ENCODE results near the gene PADI1.

The PADI1 gene

DNA sequence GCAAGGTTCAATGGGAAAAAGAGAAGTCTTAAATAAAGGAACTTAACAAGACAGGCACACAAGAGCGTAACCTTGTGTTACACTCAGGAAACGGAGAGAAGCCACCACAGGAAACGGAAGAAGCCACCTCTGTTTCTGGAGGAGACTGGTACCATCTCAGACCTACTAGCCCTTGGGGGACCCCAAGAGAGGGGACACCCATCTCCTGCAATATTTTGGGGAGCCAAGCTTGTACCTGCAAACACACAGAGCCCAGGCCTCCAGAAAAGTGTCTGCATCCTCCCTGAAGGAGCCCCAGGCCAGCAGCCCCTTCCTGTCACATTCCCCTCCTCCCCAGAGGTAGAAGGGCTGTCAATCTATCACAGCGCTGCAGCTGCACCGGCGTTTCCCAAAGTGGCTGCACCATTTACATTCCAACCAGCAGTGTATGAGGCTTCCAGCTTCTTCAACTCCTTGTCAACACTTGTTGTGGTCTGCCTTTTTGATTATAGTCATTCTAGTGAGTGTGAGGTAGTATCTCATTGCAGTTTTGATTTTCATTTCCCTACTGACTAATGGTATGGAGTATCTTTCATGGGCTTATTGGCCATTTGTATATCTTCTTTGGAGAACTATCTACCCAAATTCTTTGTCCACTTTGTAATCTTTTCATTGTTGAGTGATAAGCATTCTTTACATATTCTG is 23.0 kb upstream of the PADI1 start:
- DNase-seq (ENCODE audit: low read depth in 2 of 2, low spot score in 1 of 2), result no peak

DNA sequence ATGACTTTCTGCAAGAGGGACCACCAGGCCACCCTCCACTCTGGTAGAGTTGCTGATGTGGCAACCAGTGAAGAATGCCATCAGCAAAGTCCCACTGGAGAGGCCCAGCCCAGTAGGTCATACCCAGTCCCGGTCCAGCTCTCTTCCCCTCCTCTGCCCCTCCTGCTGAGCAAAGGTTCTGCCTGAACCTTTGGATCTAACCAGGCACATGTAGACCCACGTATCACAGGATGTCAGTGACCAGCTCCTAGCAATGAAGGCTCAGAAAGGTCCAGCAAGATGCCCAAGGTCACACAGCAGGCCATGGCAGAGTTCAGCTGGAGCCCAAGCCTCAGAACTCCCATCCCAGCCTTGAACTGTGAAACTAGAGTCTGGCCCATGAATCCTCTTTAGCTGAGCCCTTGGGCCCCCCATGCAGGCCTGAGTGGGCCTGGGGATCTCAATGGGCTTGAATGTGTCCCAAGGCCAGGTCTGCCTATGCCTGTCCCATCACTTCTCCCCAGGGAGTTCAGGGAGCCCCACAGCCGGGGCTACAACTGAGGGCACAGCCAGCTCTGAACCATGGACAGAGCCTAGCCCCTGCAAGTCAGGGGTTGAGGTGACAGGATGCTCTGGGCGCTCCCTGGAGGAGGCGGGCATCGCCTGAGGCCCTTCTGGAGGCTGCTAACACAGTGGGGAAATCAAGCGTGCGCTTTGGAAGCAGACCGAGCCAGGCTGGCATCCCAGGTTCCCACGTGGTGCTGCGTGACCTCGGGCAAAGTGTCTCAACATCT is 21.4 kb upstream of the PADI1 start:
- no peak for DNase-seq (ENCODE audit: low read depth in 2 of 2, low spot score in 1 of 2)

DNA sequence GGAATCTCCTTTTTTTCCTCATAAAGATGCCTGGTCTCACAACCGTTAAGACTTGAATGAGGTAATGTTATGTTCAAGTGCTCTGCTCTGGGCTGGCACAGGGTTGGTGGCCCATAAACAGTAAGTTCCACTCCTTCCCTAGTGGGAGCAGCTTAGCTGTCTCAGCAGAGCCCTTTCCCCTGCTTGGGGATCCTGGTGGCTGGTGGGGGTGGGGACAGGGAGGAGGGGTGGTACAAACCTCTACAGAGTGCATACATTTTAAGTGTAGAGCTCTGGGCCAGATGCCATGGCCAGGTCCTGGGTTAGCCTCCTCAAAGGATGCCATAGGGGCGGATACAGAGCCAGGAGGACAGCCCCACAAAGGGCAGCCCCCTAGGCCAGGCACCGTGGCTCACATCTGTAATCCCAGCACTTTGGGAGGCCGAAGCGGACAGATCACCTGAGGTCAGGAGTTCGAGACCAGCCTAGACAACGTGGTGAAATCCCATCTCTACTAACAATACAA is 20.7 kb upstream of the PADI1 start:
- no peak for DNase-seq (ENCODE audit: low read depth in 2 of 2, low spot score in 1 of 2)

DNA sequence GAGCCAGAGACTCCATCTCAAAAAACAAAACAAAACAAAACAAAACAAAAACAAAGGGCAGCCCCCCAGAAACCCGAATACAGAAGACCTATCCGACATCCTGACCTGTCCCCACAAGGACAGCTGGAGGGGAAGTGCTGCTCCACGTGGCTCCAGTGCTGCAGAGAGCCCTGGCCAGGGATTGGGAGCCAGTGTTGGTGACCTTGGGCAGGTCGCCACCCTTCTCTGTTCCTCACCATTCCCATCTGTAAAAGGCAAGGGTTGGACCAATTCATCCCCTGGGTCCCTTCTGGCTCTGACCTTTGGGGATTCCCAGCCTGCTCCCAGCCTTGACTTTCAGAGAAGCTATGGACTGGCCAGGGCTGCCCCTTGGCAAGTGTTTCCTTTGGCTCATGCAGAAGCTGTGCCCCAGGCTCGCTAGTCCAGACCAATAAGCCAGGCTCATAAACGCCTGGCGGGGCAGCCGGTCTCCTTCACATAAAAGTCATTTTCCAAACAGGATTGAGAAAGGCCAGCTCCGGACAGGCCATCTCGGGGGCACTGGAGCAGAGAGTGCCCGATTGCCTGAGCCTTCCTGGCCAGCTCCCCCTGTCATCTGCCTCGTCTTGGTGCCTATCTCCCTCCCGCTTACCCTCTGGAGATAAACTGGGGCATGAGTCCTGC is 20.0 kb upstream of the PADI1 start:
- DNase-seq (ENCODE audit: low read depth in 2 of 2, low spot score in 1 of 2), result no peak

DNA sequence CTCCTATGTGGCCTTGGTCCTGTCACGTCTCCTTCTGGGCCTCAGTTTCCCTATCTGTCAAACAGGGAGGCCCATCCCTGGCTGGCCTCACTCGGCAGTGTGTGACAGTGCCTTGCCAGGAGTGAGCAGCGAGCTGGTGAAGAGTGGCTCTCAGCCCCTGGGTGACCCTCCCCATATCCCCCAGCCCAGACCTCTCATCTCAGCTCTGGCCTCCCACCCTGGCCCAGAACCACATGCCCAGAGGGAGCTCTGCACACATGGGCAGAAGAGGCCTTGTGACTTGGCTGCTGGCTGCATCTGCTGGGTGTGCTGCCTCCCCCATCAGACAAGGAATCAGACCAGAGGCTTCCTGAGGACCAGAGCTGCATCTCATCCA is 19.5 kb upstream of the PADI1 start:
- DNase-seq (ENCODE audit: low read depth in 2 of 2, low spot score in 1 of 2), result no peak

DNA sequence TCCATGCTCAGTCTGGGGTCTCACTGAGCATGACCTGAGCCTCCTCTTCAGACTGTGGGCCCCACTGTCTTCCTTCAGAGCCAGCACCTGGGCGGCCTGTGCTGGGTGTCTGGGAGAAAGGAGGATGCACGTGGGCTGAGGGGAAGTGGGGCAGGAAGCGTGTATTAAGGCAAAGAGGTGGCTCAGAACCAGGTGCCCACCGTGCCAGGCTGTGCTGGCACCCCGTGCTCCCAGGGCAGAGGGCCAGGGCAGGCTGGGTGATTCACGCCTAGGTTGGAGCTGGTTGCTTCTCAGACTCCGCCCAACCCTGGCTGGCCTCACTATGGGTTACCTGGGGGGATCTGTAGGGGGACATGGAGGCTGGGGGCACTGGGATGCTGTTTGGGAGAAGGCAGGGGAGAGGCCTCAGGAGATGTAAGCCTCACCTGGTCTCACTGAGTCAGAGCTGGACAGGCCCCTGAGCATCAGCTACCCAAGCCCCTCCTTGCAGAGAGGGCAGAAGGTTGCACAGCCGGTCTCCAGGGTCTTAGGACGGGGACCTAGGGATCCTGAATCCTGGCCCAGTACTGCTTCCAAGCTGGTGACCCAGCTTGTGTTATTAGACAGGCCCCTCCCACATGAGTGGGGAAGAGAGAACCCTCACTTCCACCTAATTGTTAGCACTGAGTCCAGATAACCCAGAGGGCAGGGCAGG is 18.6 kb upstream of the PADI1 start:
- no peak for DNase-seq (ENCODE audit: low read depth in 2 of 2, low spot score in 1 of 2)

DNA sequence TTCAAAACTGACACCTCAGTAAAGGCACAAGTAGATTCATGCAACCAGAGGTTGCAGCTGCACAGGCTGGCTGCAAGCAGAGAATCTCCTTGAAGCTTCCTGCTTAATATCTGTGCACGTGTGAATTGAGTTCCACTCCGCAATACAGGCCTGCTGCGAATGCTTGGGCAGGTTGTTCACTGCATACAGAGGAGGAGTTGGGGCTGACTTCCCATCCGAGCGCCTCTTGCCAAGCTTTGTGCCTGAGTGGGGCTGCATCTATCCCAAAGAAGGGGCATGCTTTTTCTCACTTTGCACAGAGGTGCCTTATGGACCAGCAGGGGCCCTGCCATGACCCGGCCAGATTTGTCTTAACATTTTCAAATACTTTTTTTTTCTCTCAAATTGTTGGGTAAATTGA is 17.9 kb upstream of the PADI1 start:
- DNase-seq (ENCODE audit: low read depth in 2 of 2, low spot score in 1 of 2), result no peak

DNA sequence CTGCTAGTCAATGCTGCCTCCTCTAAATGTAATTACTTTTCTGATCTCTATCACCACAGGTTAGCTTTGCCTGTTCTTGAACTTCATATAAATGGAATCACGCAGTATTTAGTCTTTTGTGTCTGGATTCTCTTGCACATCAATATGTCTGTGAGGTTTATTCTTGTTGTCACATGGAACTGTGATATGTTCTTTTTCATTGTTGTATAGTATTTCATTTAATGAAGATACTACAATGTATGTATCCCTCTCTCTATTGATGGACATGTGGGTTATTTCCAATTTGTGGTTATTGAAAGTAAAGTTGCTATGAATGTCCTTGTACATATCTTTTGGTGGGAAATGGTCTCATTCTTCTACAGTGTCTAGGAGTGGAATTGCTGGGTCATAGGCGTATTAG is 16.7 kb upstream of the PADI1 start:
- no peak for DNase-seq (ENCODE audit: low read depth in 2 of 2, low spot score in 1 of 2)

DNA sequence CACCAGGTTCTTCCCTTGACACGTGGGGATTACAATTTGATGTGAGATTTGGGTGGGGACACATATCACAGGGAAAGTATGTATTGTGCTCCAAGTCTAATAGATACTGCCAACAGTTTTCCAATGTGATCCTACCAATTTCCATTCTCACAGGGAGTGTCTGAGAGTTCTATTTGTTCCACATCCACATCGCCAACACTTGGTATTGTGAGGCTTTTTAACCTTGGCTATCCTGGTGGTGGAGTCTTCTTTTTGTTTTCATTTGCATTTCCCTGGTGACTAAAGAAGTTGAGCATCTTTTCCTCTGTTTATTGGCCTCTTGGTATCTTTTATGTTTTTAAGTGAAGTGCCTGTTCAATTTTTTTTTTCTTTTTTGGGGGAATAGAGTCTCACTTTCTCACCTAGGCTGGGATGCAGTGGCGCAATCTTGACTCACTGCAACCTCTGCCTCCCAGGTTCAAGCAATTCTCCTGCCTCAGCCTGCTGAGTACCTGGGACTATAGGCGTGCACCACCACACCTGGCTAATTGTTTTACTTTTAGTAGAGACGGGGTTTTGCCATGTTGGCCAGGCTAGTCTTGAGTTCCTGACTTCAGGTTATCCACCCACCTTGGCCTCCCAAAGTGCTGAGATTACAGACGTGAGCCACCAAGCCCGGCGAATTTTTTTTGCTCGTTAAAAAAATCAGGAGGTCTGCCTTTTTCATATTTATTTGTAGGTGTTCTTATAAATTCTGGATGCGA is 15.9 kb upstream of the PADI1 start:
- DNase-seq (ENCODE audit: low read depth in 2 of 2, low spot score in 1 of 2), result no peak

DNA sequence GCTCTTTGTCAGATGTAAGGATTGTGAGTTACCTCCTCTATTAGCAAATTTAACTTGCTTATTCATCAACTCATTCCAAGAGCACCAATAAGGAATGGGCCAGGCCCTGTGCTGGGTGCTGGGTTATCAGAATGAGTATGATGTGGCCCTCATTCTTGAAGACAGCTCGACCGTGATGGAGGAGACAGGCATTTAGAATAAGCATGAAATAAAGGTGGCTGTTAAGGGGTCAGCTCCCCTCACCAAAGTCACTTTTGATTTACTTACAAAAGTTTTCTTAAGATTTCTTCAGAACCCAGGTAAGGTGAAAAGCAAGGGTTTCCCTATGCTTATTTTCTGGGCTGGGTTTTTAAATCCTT is 15.3 kb upstream of the PADI1 start:
- DNase-seq (ENCODE audit: low read depth in 2 of 2, low spot score in 1 of 2), result no peak

DNA sequence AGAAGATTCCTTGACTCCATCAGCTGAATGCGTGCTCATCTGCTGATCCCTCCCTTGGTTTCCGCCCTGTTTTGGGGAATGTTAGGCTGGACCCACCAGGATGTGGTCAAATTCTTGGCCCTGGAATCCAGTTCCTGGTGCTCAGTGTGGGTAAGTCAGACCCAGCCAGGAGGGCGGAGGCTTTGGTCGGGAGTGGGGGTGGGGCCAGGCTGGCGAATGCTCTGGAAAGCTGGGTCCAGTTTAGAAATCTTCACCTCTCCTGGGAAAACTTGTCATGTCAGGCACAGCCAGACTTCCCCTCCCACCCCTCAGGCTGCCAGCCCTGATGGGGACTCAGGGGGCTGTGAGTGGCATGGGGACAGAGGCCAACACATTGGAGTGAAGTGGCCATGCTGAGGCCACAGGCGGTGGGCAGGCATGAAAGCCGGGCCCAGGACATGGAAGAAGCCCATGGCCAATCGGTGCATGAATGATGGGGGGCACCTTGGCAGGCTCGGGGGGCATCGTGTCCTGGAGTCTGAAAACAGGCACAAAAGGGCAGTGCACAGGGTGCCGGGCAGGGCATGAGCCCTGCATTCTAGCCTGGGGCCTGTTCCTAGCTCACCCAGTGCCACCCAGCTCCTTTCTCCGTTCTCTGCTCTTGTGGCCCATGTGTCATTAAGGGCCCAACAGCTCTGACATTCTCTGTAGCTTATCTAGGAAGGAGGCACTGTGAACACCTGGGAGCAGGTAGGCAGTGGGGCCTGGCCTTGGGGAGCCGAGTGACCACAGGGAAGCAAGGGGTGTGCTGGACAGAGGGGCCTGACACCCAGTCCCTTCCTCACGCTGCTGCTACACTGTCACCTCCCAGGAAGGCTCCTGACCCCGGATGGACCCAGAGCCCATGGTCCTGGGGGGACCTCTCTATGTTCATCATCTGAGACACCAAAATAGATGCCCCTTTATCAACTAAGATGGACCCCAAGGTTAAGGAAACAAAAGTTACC is 14.6 kb upstream of the PADI1 start:
- DNase-seq (ENCODE audit: low read depth in 2 of 2, low spot score in 1 of 2), result no peak

DNA sequence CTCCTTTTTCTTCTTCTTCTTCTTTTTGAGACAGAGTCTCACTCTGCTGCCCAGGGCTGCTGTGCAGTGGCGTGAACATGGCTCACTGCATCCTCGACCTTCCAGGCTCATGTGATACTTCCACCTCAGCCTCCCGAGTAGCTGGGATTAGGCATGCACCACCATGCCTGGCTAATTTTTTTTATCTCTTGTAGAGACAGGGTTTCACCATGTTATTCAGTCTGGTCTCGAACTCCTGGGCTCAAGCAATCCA is 13.0 kb upstream of the PADI1 start:
- DNase-seq (ENCODE audit: low read depth in 2 of 2, low spot score in 1 of 2), result no peak

DNA sequence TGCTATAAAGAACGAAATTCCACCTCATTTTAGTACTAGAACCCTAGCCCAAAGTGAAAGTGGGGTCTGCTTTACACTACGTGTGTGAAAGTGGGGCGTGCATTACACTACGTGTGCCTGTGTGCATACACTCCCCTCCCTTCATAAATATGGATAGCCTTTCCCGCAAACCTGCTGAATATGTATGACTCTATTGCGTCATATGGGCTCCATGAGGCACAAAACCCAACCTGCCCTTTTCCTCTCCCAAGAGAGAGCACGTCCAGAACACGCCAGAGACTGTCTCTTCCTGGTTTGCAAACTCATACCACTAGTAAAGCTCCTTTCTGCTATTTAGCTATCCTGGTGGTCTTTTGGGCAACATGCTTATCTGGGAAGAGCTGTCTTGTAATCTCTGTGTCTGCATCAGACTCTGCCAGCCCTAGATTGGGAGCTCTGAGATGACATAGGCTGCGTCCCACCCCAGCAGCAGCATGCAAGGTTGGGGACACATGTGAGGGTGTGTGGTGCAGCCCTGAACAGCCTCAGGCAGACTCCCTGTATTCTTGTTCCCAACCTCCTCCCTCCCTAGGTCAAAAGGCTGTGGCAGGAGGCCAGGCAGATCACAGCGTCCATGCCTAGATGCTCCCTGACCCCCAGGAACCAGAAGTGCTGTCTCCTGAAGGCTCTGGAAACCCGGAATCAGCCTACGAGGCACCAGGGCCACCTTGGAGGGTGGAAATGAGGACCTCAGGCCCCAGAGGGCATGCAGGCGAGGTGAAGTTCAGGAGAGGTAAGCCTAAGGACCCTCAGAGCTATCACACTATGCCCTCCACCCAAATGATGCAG is 12.3 kb upstream of the PADI1 start:
- no peak for DNase-seq (ENCODE audit: low read depth in 2 of 2, low spot score in 1 of 2)

DNA sequence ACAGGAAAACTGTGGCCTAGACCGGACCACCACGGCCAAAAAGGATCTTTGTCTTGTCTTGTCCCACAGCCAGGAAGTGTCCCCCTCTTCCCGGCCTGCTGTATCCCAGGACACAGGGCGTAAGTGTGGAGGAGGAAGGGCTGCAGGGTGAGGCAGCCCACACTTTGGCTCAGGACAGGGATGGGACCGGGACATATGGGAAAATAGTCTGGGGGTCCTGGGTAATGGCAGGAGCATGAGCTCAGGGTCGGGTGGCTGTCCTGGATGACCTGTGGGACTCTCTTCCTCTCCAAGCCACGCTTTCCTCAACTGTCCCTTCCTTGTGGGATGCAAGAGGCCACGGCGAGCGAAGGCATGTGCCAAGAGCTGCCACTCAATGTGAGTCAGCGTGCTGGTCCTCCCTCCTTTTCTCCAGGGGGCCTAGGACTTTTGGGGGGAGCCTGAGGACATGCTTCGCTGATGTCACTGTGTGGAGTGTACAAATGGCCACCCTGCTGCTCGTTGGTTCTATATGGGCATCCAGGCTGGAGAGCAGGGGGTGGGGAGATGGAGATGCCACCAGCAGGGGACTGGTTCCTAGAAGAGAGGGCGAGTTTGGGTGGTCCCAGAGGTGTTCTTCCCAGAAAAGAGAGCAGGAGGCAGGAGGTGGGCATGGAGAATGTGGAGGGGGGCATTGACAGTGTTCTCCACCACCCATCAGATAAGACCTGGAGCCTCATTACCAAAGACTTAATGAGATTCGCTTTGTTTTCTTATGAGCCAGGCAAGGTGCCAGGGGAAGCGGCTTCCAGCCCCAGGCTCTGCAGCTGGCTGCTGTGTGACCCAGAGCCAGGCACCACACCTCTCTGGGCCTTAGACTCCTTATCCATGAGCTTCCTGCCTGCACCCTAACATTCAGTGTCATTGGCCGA is 11.5 kb upstream of the PADI1 start:
- DNase-seq (ENCODE audit: low read depth in 2 of 2, low spot score in 1 of 2), result no peak

DNA sequence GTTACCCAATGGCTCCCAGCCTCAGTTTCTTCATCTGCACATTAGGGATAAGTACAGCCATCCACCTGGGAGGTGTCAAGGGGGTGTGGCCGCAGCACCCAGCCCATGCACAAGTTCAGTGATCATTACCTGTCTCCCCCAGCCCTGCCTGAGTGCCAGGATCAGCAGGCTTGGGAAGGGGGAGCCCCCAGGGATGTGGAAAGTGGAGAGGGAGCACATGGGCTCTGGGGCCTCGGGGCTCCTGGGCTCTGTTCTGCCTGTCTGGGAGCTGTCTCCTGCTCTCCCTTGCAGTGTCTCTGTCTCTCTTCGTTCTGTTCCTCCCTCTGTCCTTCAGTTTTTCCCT is 10.8 kb upstream of the PADI1 start:
- no peak for DNase-seq (ENCODE audit: low read depth in 2 of 2, low spot score in 1 of 2)

DNA sequence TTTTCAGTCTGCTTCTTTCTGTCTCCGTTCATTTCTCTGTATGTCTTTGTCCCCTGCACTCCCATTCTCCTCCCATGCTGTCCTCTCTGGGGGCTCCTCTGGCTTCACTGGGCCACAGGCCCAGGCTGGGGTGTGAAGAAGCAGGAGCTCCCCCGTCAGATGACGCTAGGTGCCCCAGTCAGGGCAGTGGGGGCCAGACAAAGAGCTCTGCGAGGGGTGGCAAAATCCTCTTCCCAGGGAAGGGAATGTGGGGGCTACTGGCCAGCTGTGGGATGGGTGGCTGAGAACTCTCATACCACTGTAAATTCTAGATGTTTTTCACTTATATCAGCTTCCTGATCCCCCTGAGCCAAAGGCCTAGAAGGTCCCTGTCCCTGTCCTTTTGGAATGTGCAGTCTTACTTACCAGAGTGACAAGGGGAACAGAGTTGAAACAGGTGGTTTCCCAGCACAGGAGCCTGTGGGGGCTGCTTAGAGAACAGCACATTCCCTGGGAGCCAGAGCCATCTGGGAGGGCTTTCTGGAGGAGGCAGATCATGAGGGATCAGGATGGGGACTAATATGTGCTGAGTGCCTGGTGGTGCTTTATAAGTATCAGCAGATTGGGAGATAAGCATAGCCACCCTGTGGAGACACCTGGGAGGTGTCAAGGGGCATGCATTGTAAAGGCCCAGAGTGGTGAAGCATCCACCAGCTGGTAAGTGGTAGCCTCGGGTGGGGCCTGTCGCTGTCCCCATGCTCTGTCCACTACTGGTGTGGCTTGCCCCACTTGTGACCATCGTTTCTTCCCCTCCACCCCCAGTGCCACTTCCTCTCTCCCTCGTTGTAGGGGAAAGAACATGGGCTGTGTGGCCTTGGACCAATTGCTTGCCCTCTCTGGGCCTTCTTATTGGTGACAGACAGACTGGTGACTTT is 10.1 kb upstream of the PADI1 start:
- no peak for DNase-seq (ENCODE audit: low read depth in 2 of 2, low spot score in 1 of 2)

DNA sequence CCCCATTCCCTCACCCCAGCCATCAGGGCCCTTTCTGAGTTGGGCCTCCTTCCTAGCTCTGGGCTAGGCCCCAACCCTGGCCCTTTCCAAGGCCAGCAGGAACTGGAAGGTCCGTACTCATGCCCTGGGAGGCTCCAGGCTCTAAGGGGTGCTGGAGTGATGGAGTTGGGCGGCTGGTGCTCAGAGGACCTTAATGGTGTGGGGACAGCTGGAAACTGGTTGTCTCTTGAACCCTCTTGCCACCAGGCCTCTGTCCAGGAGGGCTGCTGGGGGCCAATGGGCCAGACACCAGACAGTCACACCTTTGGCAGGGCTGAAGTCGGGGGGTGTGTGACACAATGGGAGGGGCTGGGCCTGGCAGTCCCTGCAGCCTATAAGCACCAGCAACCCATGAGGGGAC is 9.2 kb upstream of the PADI1 start:
- no peak for DNase-seq (ENCODE audit: low read depth in 2 of 2, low spot score in 1 of 2)
